ES-I3 (cell line): ENCODE results near the gene BTN3A1.
"Not testable (repeated sequence)": the region's sequence is repeated elsewhere in the genome, so short reads cannot be mapped to it uniquely, and the experiment has no call there.

ENCODE experiments used
- H3K36me3 ChIP-seq: 2 replicates; pipeline ENCODE4 v1.6.1; 2013; ENCODE audit warnings: mild to moderate bottlenecking, low read length, control low read depth, moderate library complexity; ENCODE audit not compliant: insufficient read depth
- H3K4me1 ChIP-seq: 2 replicates; pipeline ENCODE4 v1.6.1; 2013; ENCODE audit warnings: mild to moderate bottlenecking, control low read depth, low read length; ENCODE audit not compliant: insufficient read depth
- H3K9ac ChIP-seq: 2 replicates; pipeline ENCODE4 v1.6.1; 2013; ENCODE audit warnings: low read depth, mild to moderate bottlenecking, low read length, moderate library complexity
- H3K9me3 ChIP-seq: 2 replicates; pipeline ENCODE4 v1.6.1; 2013; ENCODE audit warnings: mild to moderate bottlenecking, low read length, moderate library complexity; ENCODE audit not compliant: control insufficient read depth, insufficient read depth

BTN3A1 gene

GRCh38 chr6:26415036-26415614, 13.1 kb downstream of the BTN3A1 start:
- H3K9me3 ChIP-seq = peaks cover 3% of the 10 kb centered on the region; the same call in 1 of the 2 replicates
- no peak overlapping the region for H3K9ac ChIP-seq
- no peaks in the 10 kb centered on the region for H3K36me3 ChIP-seq
- H3K4me1 ChIP-seq = no peaks in the 10 kb centered on the region

- H3K36me3 ChIP-seq = no peaks in the 10 kb centered on the region
Measured at GRCh38 chr6:26415791-26416190, 13.7 kb downstream of the BTN3A1 start.

GRCh38 chr6:26416288-26416687, 14.2 kb downstream of the BTN3A1 start:
- H3K9me3 ChIP-seq = peaks cover 3% of the 10 kb centered on the region; the same call in 1 of the 2 replicates
- no peaks in the 10 kb centered on the region for H3K4me1 ChIP-seq
- no peaks in the 10 kb centered on the region for H3K36me3 ChIP-seq
- H3K9ac ChIP-seq = no peak overlapping the region

More at GRCh38 chr6:26415791-26416190, 13.7 kb downstream of the BTN3A1 start:
- H3K9ac ChIP-seq = no peak overlapping the region
- H3K4me1 ChIP-seq = no peaks in the 10 kb centered on the region
- H3K9me3 ChIP-seq = peaks cover 3% of the 10 kb centered on the region; the same call in 1 of the 2 replicates

GRCh38 chr6:26418077-26418476, 16.0 kb downstream of the BTN3A1 start:
- not testable (repeated sequence) for H3K9me3 ChIP-seq, H3K9ac ChIP-seq, H3K36me3 ChIP-seq, H3K4me1 ChIP-seq

- not testable (repeated sequence) for H3K36me3 ChIP-seq, H3K9me3 ChIP-seq, H3K9ac ChIP-seq, H3K4me1 ChIP-seq
Measured at GRCh38 chr6:26418795-26419194, 16.7 kb downstream of the BTN3A1 start.

GRCh38 chr6:26420688-26421171, 18.7 kb downstream of the BTN3A1 start:
- Histone ChIP-seq H3K4me1 (no peaks in the 10 kb centered on the region), H3K9ac (peak overlapping the region; percentile 98), H3K9me3 (peaks cover 3% of the 10 kb centered on the region; the same call in 1 of the 2 replicates), H3K36me3 (no peaks in the 10 kb centered on the region)

- Histone ChIP-seq H3K9ac (peak overlapping the region; percentile 98), H3K36me3 (peaks cover 4% of the 10 kb centered on the region; the same call in 1 of the 2 replicates)
Measured at GRCh38 chr6:26421259-26422144, 19.4 kb downstream of the BTN3A1 start.

GRCh38 chr6:26422329-26422728, 20.3 kb downstream of the BTN3A1 start:
- H3K9me3 ChIP-seq = no peaks in the 10 kb centered on the region
- no peaks in the 10 kb centered on the region for H3K4me1 ChIP-seq
- H3K36me3 ChIP-seq = peaks cover 6% of the 10 kb centered on the region; the same call in 1 of the 2 replicates
- H3K9ac ChIP-seq = no peak overlapping the region

More at GRCh38 chr6:26421259-26422144, 19.4 kb downstream of the BTN3A1 start:
- H3K9me3 ChIP-seq = peaks cover 3% of the 10 kb centered on the region; the same call in 1 of the 2 replicates
- no peaks in the 10 kb centered on the region for H3K4me1 ChIP-seq

GRCh38 chr6:26426691-26427450, 24.8 kb downstream of the BTN3A1 start:
- Histone ChIP-seq H3K36me3 (peaks cover 6% of the 10 kb centered on the region; the same call in 1 of the 2 replicates), H3K9me3 (no peaks in the 10 kb centered on the region), H3K9ac (no peak overlapping the region)

GRCh38 chr6:26427451-26427809, 25.4 kb downstream of the BTN3A1 start:
- Histone ChIP-seq H3K4me1 (no peaks in the 10 kb centered on the region), H3K9ac (no peak overlapping the region), H3K9me3 (peaks cover under 1% of the 10 kb centered on the region; the same call in 1 of the 2 replicates), H3K36me3 (peaks cover 6% of the 10 kb centered on the region; the same call in 1 of the 2 replicates)

More at GRCh38 chr6:26426691-26427450, 24.8 kb downstream of the BTN3A1 start:
- no peaks in the 10 kb centered on the region for H3K4me1 ChIP-seq

- Histone ChIP-seq H3K9me3 (peaks cover 3% of the 10 kb centered on the region; the same call in 1 of the 2 replicates), H3K4me1 (no peaks in the 10 kb centered on the region), H3K36me3 (peaks cover 6% of the 10 kb centered on the region; the same call in 1 of the 2 replicates), H3K9ac (no peak overlapping the region)
Measured at GRCh38 chr6:26428206-26428605, 26.1 kb downstream of the BTN3A1 start.

GRCh38 chr6:26430787-26431186, 28.7 kb downstream of the BTN3A1 start:
- Histone ChIP-seq H3K4me1 (no peaks in the 10 kb centered on the region), H3K36me3 (peaks cover 6% of the 10 kb centered on the region; the same call in 1 of the 2 replicates), H3K9me3 (peaks cover 3% of the 10 kb centered on the region), H3K9ac (no peak overlapping the region)

GRCh38 chr6:26431258-26432172, 29.4 kb downstream of the BTN3A1 start:
- no peaks in the 10 kb centered on the region for H3K4me1 ChIP-seq
- H3K9me3 ChIP-seq = peaks cover 3% of the 10 kb centered on the region
- H3K36me3 ChIP-seq = peaks cover 1% of the 10 kb centered on the region; the same call in 1 of the 2 replicates
- no peak overlapping the region for H3K9ac ChIP-seq
